ENCODE data around the gene SNU13. TPM values are rescaled to one million over a fixed set of nuclear protein-coding genes. Genes with fewer than 3 reads are reported as not detected.

Gene SNU13
- total RNA-seq, 1 experiment from 2014 or later: 283 TPM

DNA sequence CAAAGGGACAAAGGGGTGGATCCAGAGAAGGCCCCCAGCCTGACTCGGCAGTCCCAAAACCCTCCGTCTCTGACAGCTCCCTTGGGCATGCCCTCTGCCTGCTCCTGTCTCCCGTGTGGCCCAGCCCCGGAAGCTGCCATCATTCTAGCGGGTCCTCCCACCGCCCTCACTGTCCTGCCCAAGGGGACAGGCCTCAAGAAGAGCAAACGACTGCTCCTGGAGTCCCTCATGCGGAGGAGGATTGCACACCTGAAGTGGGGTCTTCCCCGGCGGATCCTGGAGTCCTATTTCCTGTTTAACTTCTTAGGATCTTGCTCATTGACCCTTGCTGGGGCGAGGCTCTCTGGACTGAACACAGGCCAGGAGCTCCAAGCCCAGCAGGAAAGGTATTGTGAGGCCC is 8.0 kb upstream of the SNU13 start:
- intact Hi-C loops (cut with micrococcal nuclease): loop anchor here (1.0 kb wide), 2 partner anchors 161 to 245 kb away; no protein-coding TSS in a partner anchor
- CTCF ChIA-PET: interaction anchor here (0.8 to 3.5 kb wide), 34 partner anchors 9 to 748 kb away, joined by 3 to 62 read pairs (median 5); partner anchors contain the start of genes CCDC134, CENPM, DESI1 and PMM1
- Histone ChIP-seq H3K4me1 (ENCODE audit: control insufficient read depth in 1 of 2, insufficient read depth in 2 of 2, low read length in 2 of 2) (peaks cover 3 to 12% of the 10 kb centered on the region in 2 experiments), H3K27me3 (ENCODE audit: insufficient read depth, low read length) (no peaks in the 10 kb centered on the region), H3K27ac (ENCODE audit: low read depth, low read length) (peak overlapping the region; percentile 45), H3K9me2 (ENCODE audit: insufficient read depth) (no peaks in the 10 kb centered on the region), H3K36me3 (ENCODE audit: control insufficient read depth in 1 of 2, insufficient read depth in 2 of 2, low read length in 2 of 2) (peaks cover 0 to 3% of the 10 kb centered on the region in 2 experiments; a peak in 1 of 4 replicates), H4K20me1 (ENCODE audit: insufficient read depth) (no peaks in the 10 kb centered on the region), H3K79me2 (ENCODE audit: insufficient read depth, low read length) (no peaks in the 10 kb centered on the region), H3K4me2 (ENCODE audit: low read length) (peak overlapping the region; percentile 46), H3K9ac (ENCODE audit: low read length) (0 out of 2 replicates have a peak overlapping the region, but pooled peaks have one; percentile 22), H2AFZ (ENCODE audit: low read depth, low read length, poor library complexity, severe bottlenecking) (no peak overlapping the region), H3K4me3 (replicated peaks in 1 of 2; ENCODE audit: low read depth in 1 of 2, low read length in 2 of 2) (no peak overlapping the region), H3K9me3 (ENCODE audit: control insufficient read depth in 1 of 2, insufficient read depth in 1 of 2, low read depth in 1 of 2, low read length in 2 of 2) (no peaks in the 10 kb centered on the region)
- POLR2A ChIA-PET: interaction anchor here (1.3 to 3.6 kb wide), 2 partner anchors 8 to 104 kb away, joined by 6 to 9 read pairs; partner anchors contain the start of genes CCDC134 and SNU13
- ATAC-seq (peak; percentile 35), DNase-seq (ENCODE audit: low read depth, low spot score) (no peak)
- RAD21 ChIA-PET (ENCODE audit: low non-redundant PET in 1 of 2, low total read pairs in 2 of 2, uncharacterized antibody in 2 of 2, unreplicated experiment in 2 of 2): interaction anchor here (0.6 to 1.8 kb wide), 9 partner anchors 50 to 251 kb away, joined by 3 to 9 read pairs (median 3); partner anchors contain the start of gene CCDC134 (in 1 of the 2)
- BruUV-seq (replicated peaks): no TSS peak
- no peak for TF ChIP-seq YY1 (IDR thresholded peaks at IDR 0.05; ENCODE audit: extremely low read depth, insufficient replicate concordance, low read depth, low read length)
- no peak for TF ChIP-seq ELF1 (IDR thresholded peaks at IDR 0.05; ENCODE audit: borderline replicate concordance, low read depth)
- TF ChIP-seq, protein P1, sequence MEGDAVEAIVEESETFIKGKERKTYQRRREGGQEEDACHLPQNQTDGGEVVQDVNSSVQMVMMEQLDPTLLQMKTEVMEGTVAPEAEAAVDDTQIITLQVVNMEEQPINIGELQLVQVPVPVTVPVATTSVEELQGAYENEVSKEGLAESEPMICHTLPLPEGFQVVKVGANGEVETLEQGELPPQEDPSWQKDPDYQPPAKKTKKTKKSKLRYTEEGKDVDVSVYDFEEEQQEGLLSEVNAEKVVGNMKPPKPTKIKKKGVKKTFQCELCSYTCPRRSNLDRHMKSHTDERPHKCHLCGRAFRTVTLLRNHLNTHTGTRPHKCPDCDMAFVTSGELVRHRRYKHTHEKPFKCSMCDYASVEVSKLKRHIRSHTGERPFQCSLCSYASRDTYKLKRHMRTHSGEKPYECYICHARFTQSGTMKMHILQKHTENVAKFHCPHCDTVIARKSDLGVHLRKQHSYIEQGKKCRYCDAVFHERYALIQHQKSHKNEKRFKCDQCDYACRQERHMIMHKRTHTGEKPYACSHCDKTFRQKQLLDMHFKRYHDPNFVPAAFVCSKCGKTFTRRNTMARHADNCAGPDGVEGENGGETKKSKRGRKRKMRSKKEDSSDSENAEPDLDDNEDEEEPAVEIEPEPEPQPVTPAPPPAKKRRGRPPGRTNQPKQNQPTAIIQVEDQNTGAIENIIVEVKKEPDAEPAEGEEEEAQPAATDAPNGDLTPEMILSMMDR (IDR thresholded peaks at IDR 0.05 in 2 of 3, conservative IDR thresholded peaks at IDR 0.05 in 1 of 3; ENCODE audit: borderline replicate concordance in 1 of 3, insufficient read depth in 1 of 3, low read depth in 2 of 3, low read length in 2 of 3): no peak
- TF ChIP-seq SRF (IDR thresholded peaks at IDR 0.05; ENCODE audit: low read depth): no peak
- TF ChIP-seq JUND (IDR thresholded peaks at IDR 0.05): no peak
- TF ChIP-seq, protein P2, sequence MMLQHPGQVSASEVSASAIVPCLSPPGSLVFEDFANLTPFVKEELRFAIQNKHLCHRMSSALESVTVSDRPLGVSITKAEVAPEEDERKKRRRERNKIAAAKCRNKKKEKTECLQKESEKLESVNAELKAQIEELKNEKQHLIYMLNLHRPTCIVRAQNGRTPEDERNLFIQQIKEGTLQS (IDR thresholded peaks at IDR 0.05): no peak

DNA sequence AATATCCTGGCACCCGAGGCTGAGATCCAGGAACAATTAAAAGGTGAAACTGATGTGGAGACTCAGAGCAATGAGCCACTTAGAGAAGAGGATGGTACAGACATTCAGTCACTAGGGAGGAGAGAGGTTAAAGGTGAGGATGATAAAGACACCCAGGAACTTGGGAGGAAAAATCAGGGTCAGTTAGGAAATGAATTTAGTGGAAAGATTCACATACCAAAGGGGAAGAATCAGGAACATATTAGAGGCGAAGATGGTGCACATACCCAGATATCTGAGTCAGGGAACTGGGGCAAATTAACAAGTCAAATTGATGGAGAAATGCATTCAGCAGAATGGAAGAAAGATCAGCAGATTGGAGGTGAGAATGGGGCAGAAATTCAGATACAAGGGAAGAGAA is 6.5 kb upstream of the SNU13 start:
- no peak overlapping the region for H3K4me3 ChIP-seq (replicated peaks in 1 of 2; ENCODE audit: low read depth in 1 of 2, low read length in 2 of 2)
- no peaks in the 10 kb centered on the region for H4K20me1 ChIP-seq (ENCODE audit: insufficient read depth)
- TF ChIP-seq, protein P3, sequence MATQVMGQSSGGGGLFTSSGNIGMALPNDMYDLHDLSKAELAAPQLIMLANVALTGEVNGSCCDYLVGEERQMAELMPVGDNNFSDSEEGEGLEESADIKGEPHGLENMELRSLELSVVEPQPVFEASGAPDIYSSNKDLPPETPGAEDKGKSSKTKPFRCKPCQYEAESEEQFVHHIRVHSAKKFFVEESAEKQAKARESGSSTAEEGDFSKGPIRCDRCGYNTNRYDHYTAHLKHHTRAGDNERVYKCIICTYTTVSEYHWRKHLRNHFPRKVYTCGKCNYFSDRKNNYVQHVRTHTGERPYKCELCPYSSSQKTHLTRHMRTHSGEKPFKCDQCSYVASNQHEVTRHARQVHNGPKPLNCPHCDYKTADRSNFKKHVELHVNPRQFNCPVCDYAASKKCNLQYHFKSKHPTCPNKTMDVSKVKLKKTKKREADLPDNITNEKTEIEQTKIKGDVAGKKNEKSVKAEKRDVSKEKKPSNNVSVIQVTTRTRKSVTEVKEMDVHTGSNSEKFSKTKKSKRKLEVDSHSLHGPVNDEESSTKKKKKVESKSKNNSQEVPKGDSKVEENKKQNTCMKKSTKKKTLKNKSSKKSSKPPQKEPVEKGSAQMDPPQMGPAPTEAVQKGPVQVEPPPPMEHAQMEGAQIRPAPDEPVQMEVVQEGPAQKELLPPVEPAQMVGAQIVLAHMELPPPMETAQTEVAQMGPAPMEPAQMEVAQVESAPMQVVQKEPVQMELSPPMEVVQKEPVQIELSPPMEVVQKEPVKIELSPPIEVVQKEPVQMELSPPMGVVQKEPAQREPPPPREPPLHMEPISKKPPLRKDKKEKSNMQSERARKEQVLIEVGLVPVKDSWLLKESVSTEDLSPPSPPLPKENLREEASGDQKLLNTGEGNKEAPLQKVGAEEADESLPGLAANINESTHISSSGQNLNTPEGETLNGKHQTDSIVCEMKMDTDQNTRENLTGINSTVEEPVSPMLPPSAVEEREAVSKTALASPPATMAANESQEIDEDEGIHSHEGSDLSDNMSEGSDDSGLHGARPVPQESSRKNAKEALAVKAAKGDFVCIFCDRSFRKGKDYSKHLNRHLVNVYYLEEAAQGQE (IDR thresholded peaks at IDR 0.05; ENCODE audit: low read depth): no peak
- TF ChIP-seq POLR2AphosphoS5 (IDR thresholded peaks at IDR 0.05; ENCODE audit: low read depth, low read length): no peak
- no peak for TF ChIP-seq CBX3 (IDR thresholded peaks at IDR 0.05; ENCODE audit: low read depth)
- no peak for TF ChIP-seq POLR2A (IDR thresholded peaks at IDR 0.05; ENCODE audit: borderline replicate concordance, extremely low read depth, insufficient read depth, insufficient read length)
- no peak for TF ChIP-seq TCF7L2 (IDR thresholded peaks at IDR 0.05; ENCODE audit: borderline replicate concordance, extremely low read depth, insufficient read depth, insufficient read length)
- TF ChIP-seq EZH2 (IDR thresholded peaks at IDR 0.05): no peak
- no peak for TF ChIP-seq YY1 (IDR thresholded peaks at IDR 0.05; ENCODE audit: extremely low read depth, insufficient replicate concordance, low read depth, low read length)
- TF ChIP-seq, protein P2 (IDR thresholded peaks at IDR 0.05): no peak
- no peak for TF ChIP-seq ZNF274 (IDR thresholded peaks at IDR 0.05; ENCODE audit: low read depth, low read length)
- no peaks in the 10 kb centered on the region for H3K9me2 ChIP-seq (ENCODE audit: insufficient read depth)
- H3K36me3 ChIP-seq (ENCODE audit: control insufficient read depth in 1 of 2, insufficient read depth in 2 of 2, low read length in 2 of 2): peaks cover 0 to 3% of the 10 kb centered on the region in 2 experiments; a peak in 1 of 4 replicates
- RAD21 ChIA-PET (ENCODE audit: low non-redundant PET in 1 of 2, low total read pairs in 2 of 2, uncharacterized antibody in 2 of 2, unreplicated experiment in 2 of 2): no interaction called here
- ATAC-seq (no peak), DNase-seq (ENCODE audit: low read depth, low spot score) (no peak)
- CTCF ChIA-PET: no interaction called here
- H3K4me1 ChIP-seq (ENCODE audit: control insufficient read depth in 1 of 2, insufficient read depth in 2 of 2, low read length in 2 of 2): peaks cover 3 to 15% of the 10 kb centered on the region in 2 experiments
- intact Hi-C loops (cut with micrococcal nuclease): no loop called here
- peaks cover 1% of the 10 kb centered on the region; the same call in 1 of the 2 replicates for H3K79me2 ChIP-seq (ENCODE audit: insufficient read depth, low read length)
- H3K9ac ChIP-seq (ENCODE audit: low read length): no peak overlapping the region
- no peaks in the 10 kb centered on the region for H3K27me3 ChIP-seq (ENCODE audit: insufficient read depth, low read length)
- H3K9me3 ChIP-seq (ENCODE audit: control insufficient read depth in 1 of 2, insufficient read depth in 1 of 2, low read depth in 1 of 2, low read length in 2 of 2): no peaks in the 10 kb centered on the region
- no peak overlapping the region for H3K4me2 ChIP-seq (ENCODE audit: low read length)
- H3K27ac ChIP-seq (ENCODE audit: low read depth, low read length): no peak overlapping the region
- H2AFZ ChIP-seq (ENCODE audit: low read depth, low read length, poor library complexity, severe bottlenecking): no peak overlapping the region
- POLR2A ChIA-PET: no interaction called here
- BruUV-seq (replicated peaks): TSS peak; percentile 33
